CD8-positive, alpha-beta memory T cell (primary cell): ENCODE measurements around the gene NCOA3. TPM values are rescaled to one million over a fixed set of nuclear protein-coding genes. Genes with fewer than 3 reads are reported as not detected.

Source experiments
- CTCF ChIA-PET: fragments of 350-600 bp; sonication (Branson Sonifier 250); formaldehyde crosslinking; loops from one replicate; lab custom pipeline; 2021; ENCODE audit warnings: antibody characterized with exemption; lab: Charles Lee
- POLR2A ChIA-PET: fragments of 350-600 bp; sonication (Branson Sonifier 250); formaldehyde crosslinking; loops from one replicate; lab custom pipeline; 2021; ENCODE audit warnings: antibody characterized with exemption; lab: Charles Lee
- DNase-seq, 5 donors: peaks; one replicate each; pipeline versions ENCODE4 v3.0.0 to v3.0.0-alpha.2; 2020 to 2022; ENCODE audit warnings: mixed read lengths in 1 of 5
- H3K27ac ChIP-seq: one replicate; pipeline ENCODE4 v1.7.0; 2013; ENCODE audit warnings: low read depth, mild to moderate bottlenecking, low read length, moderate library complexity
- H3K27me3 ChIP-seq: 2 replicates; pipeline ENCODE4 v1.7.0; 2013; ENCODE audit warnings: low read length, mild to moderate bottlenecking; ENCODE audit not compliant: insufficient read depth, poor library complexity, severe bottlenecking
- H3K36me3 ChIP-seq: 2 replicates; pipeline ENCODE4 v1.7.0; 2013; ENCODE audit warnings: mild to moderate bottlenecking, low read length, moderate library complexity; ENCODE audit not compliant: insufficient read depth
- H3K4me1 ChIP-seq: 2 replicates; pipeline ENCODE4 v1.7.0; 2013; ENCODE audit warnings: mild to moderate bottlenecking, low read length, moderate library complexity; ENCODE audit not compliant: insufficient read depth
- H3K4me3 ChIP-seq: 2 replicates; pipeline ENCODE4 v1.7.0; 2013; ENCODE audit warnings: mild to moderate bottlenecking, low read length
- H3K9me3 ChIP-seq: 2 replicates; pipeline ENCODE4 v1.7.0; 2013; ENCODE audit warnings: mild to moderate bottlenecking, low read length
- H3K27ac Mint-ChIP-seq, 8 donors: one replicate each; pipeline ENCODE4 v1.8.0; 2020 to 2021; ENCODE audit warnings: mixed read lengths in 8 of 8, mild to moderate bottlenecking in 6 of 8, inconsistent platforms in 3 of 8, moderate library complexity in 3 of 8
- H3K27me3 Mint-ChIP-seq, 2 donors: one replicate each; pipeline ENCODE4 v1.8.0; 2020 to 2021; ENCODE audit warnings: mixed read lengths in 2 of 2, mild to moderate bottlenecking in 1 of 2, moderate library complexity in 1 of 2
- H3K36me3 Mint-ChIP-seq, 3 donors: one replicate each; pipeline ENCODE4 v1.8.0; 2020 to 2021; ENCODE audit warnings: mixed read lengths in 3 of 3, inconsistent platforms in 1 of 3, mild to moderate bottlenecking in 1 of 3
- H3K4me1 Mint-ChIP-seq, 3 donors: one replicate each; pipeline ENCODE4 v1.8.0; 2020 to 2021; ENCODE audit warnings: mixed read lengths in 3 of 3, inconsistent platforms in 1 of 3, mild to moderate bottlenecking in 1 of 3
- H3K4me3 Mint-ChIP-seq, 7 donors: one replicate each; pipeline ENCODE4 v1.8.0; 2020 to 2021; ENCODE audit warnings: mixed read lengths in 7 of 7, mild to moderate bottlenecking in 6 of 7, moderate library complexity in 4 of 7, inconsistent platforms in 2 of 7
- H3K9me3 Mint-ChIP-seq, 5 donors: one replicate each; pipeline ENCODE4 v1.8.0; 2020 to 2022; ENCODE audit warnings: mixed read lengths in 5 of 5, mild to moderate bottlenecking in 3 of 5, moderate library complexity in 2 of 5, inconsistent platforms in 1 of 5
- polyA plus RNA-seq: library from polyadenylated mRNA; unstranded; fragments of 300-500 nt; fragmentation: Illumina TruSeq; gene quantifications from one replicate; pipeline ENCODE4 v1.2.3, GENCODE V29; 2021
- total RNA-seq, 2 experiments: library from RNA; stranded (reverse); gene quantifications; one replicate each; pipeline ENCODE4 v1.2.3, GENCODE V29; 2021

NCOA3 gene
- total and polyA plus RNA-seq, 3 experiments from 2014 or later = 23.8 to 93.8 (median 92.4) TPM

GRCh38 chr20:47680804-47681529 is 179.3 kb downstream of the NCOA3 start:
- no peaks in the 10 kb centered on the region for H3K9me3 ChIP-seq
- no peaks in the 10 kb centered on the region for H3K27me3 ChIP-seq
- H3K36me3 ChIP-seq = no peaks in the 10 kb centered on the region
- no peak overlapping the region for H3K27ac ChIP-seq
- H3K4me3 Mint-ChIP-seq = no peak overlapping the region
- H3K9me3 Mint-ChIP-seq = no peaks in the 10 kb centered on the region
- H3K4me3 ChIP-seq = no peak overlapping the region
- POLR2A ChIA-PET = no interaction called here
- no peak for DNase-seq
- peaks cover 0 to 2% of the 10 kb centered on the region in 2 donors for H3K27me3 Mint-ChIP-seq
- H3K4me1 Mint-ChIP-seq = peaks cover 3 to 5% (median 4%) of the 10 kb centered on the region in 3 donors
- CTCF ChIA-PET = no interaction called here
- no peaks in the 10 kb centered on the region for H3K36me3 Mint-ChIP-seq
- H3K27ac Mint-ChIP-seq = no peak overlapping the region
- no peaks in the 10 kb centered on the region for H3K4me1 ChIP-seq

GRCh38 chr20:47682028-47682783 is 180.5 kb downstream of the NCOA3 start:
- Mint-ChIP-seq H3K4me1 (peaks cover 3 to 5% (median 4%) of the 10 kb centered on the region in 3 donors), H3K27me3 (peaks cover 0 to 2% of the 10 kb centered on the region in 2 donors), H3K9me3 (no peaks in the 10 kb centered on the region), H3K4me3 (no peak overlapping the region), H3K36me3 (no peaks in the 10 kb centered on the region), H3K27ac (no peak overlapping the region)
- no peak overlapping the region for H3K27ac ChIP-seq
- H3K9me3 ChIP-seq = no peaks in the 10 kb centered on the region
- H3K27me3 ChIP-seq = no peaks in the 10 kb centered on the region
- POLR2A ChIA-PET = no interaction called here
- H3K36me3 ChIP-seq = no peaks in the 10 kb centered on the region
- H3K4me3 ChIP-seq = no peak overlapping the region
- peak in 1 of 5 donors; percentile 27 for DNase-seq
- no peaks in the 10 kb centered on the region for H3K4me1 ChIP-seq
- CTCF ChIA-PET = no interaction called here

- H3K9me3 Mint-ChIP-seq = no peaks in the 10 kb centered on the region
- H3K27me3 ChIP-seq = no peaks in the 10 kb centered on the region
- H3K4me3 ChIP-seq = no peak overlapping the region
- peaks cover 2 to 4% (median 3%) of the 10 kb centered on the region in 3 donors for H3K4me1 Mint-ChIP-seq
- no peak overlapping the region for H3K27ac Mint-ChIP-seq
- H3K36me3 Mint-ChIP-seq = no peaks in the 10 kb centered on the region
- no peak overlapping the region for H3K27ac ChIP-seq
- H3K9me3 ChIP-seq = no peaks in the 10 kb centered on the region
- H3K4me1 ChIP-seq = no peaks in the 10 kb centered on the region
- peak in 1 of 5 donors; percentile 26 for DNase-seq
- ChIA-PET CTCF (no interaction called here), POLR2A (no interaction called here)
- no peaks in the 10 kb centered on the region for H3K36me3 ChIP-seq
- peaks cover 2 to 7% of the 10 kb centered on the region in 2 donors for H3K27me3 Mint-ChIP-seq
- no peak overlapping the region for H3K4me3 Mint-ChIP-seq
Measured at GRCh38 chr20:47682916-47683315, 181.2 kb downstream of the NCOA3 start.

GRCh38 chr20:47684306-47685080 is 182.8 kb downstream of the NCOA3 start:
- ChIA-PET CTCF (no interaction called here), POLR2A (no interaction called here)

GRCh38 chr20:47686545-47686944 is 184.9 kb downstream of the NCOA3 start:
- no peaks in the 10 kb centered on the region for H3K9me3 Mint-ChIP-seq
- H3K36me3 ChIP-seq = no peaks in the 10 kb centered on the region
- H3K4me1 Mint-ChIP-seq = no peaks in the 10 kb centered on the region
- CTCF ChIA-PET = no interaction called here
- H3K27me3 Mint-ChIP-seq = peaks cover 6 to 20% of the 10 kb centered on the region in 2 donors
- H3K4me1 ChIP-seq = no peaks in the 10 kb centered on the region
- no peak overlapping the region for H3K27ac ChIP-seq
- no peak overlapping the region for H3K27ac Mint-ChIP-seq
- H3K36me3 Mint-ChIP-seq = no peaks in the 10 kb centered on the region
- POLR2A ChIA-PET = no interaction called here
- no peak overlapping the region for H3K4me3 Mint-ChIP-seq
- no peak overlapping the region for H3K4me3 ChIP-seq
- no peaks in the 10 kb centered on the region for H3K27me3 ChIP-seq
- no peaks in the 10 kb centered on the region for H3K9me3 ChIP-seq
- no peak for DNase-seq

More at GRCh38 chr20:47684306-47685080, 182.8 kb downstream of the NCOA3 start:
- no peaks in the 10 kb centered on the region for H3K36me3 Mint-ChIP-seq
- H3K36me3 ChIP-seq = no peaks in the 10 kb centered on the region
- peak in 1 of 5 donors; percentile 23 for DNase-seq
- H3K27me3 ChIP-seq = no peaks in the 10 kb centered on the region
- no peak overlapping the region for H3K4me3 Mint-ChIP-seq
- H3K27ac ChIP-seq = no peak overlapping the region
- H3K4me1 ChIP-seq = no peaks in the 10 kb centered on the region
- H3K4me1 Mint-ChIP-seq = no peaks in the 10 kb centered on the region
- no peaks in the 10 kb centered on the region for H3K9me3 Mint-ChIP-seq
- H3K27me3 Mint-ChIP-seq = peaks cover 3 to 8% of the 10 kb centered on the region in 2 donors
- no peak overlapping the region for H3K4me3 ChIP-seq
- H3K27ac Mint-ChIP-seq = no peak overlapping the region
- no peaks in the 10 kb centered on the region for H3K9me3 ChIP-seq

- H3K27me3 Mint-ChIP-seq = peaks cover 6 to 20% of the 10 kb centered on the region in 2 donors
- H3K4me3 Mint-ChIP-seq = no peak overlapping the region
- Histone ChIP-seq H3K4me3 (no peak overlapping the region), H3K27me3 (no peaks in the 10 kb centered on the region), H3K4me1 (no peaks in the 10 kb centered on the region), H3K27ac (no peak overlapping the region), H3K9me3 (no peaks in the 10 kb centered on the region), H3K36me3 (no peaks in the 10 kb centered on the region)
- H3K27ac Mint-ChIP-seq = no peak overlapping the region
- no peaks in the 10 kb centered on the region for H3K9me3 Mint-ChIP-seq
- no peaks in the 10 kb centered on the region for H3K36me3 Mint-ChIP-seq
- ChIA-PET POLR2A (no interaction called here), CTCF (no interaction called here)
- no peaks in the 10 kb centered on the region for H3K4me1 Mint-ChIP-seq
- DNase-seq = no peak
Measured at GRCh38 chr20:47687095-47687987, 185.7 kb downstream of the NCOA3 start.
